Activated CD8-positive, alpha-beta T cell treated with anti-CD3 and anti-CD28 coated beads, Interleukin-2, amount 10 ng/mL, durations not matched to agents 7 days and 5 days (primary cell): ENCODE data around the gene MID2. TPM values are rescaled to one million over a fixed set of nuclear protein-coding genes. Genes with fewer than 3 reads are reported as not detected.
"Not testable (repeated sequence)": the region's sequence is repeated elsewhere in the genome, so short reads cannot be mapped to it uniquely, and the experiment has no call there.

ENCODE experiments used
- ATAC-seq: fragments of 150-1000 bp; cut with Tn5 transposase; one replicate; pipeline ENCODE4 v1.10.0; 2021; ENCODE audit warnings: moderate library complexity
- CTCF ChIA-PET: fragments of 350-600 bp; sonication (Branson Sonifier 250); formaldehyde crosslinking; loops from one replicate; lab custom pipeline; 2021; ENCODE audit warnings: antibody characterized with exemption; lab: Charles Lee
- POLR2A ChIA-PET: fragments of 350-600 bp; sonication (Branson Sonifier 250); formaldehyde crosslinking; loops from one replicate; lab custom pipeline; 2021; ENCODE audit warnings: antibody characterized with exemption; lab: Charles Lee
- DNase-seq: peaks from one replicate; pipeline ENCODE4 v3.0.0-alpha.2; 2020
- H3K27ac Mint-ChIP-seq: one replicate; pipeline ENCODE4 v1.8.0; 2021; ENCODE audit warnings: mild to moderate bottlenecking, mixed read lengths
- H3K27me3 Mint-ChIP-seq: one replicate; pipeline ENCODE4 v1.8.0; 2021; ENCODE audit warnings: low read depth, mixed read lengths
- H3K36me3 Mint-ChIP-seq: one replicate; pipeline ENCODE4 v1.8.0; 2021; ENCODE audit warnings: low read depth, mixed read lengths
- H3K4me1 Mint-ChIP-seq: one replicate; pipeline ENCODE4 v1.8.0; 2021; ENCODE audit warnings: low read depth, mixed read lengths
- H3K4me3 Mint-ChIP-seq: one replicate; pipeline ENCODE4 v1.8.0; 2021; ENCODE audit warnings: mild to moderate bottlenecking, mixed read lengths
- H3K9me3 Mint-ChIP-seq: one replicate; pipeline ENCODE4 v1.8.0; 2022; ENCODE audit warnings: mixed read lengths; ENCODE audit not compliant: insufficient read depth
- total RNA-seq, 2 experiments: library from RNA; stranded (reverse); gene quantifications; one replicate each; pipeline ENCODE4 v1.2.3, GENCODE V29; 2021

Gene MID2
- total RNA-seq, 2 experiments from 2014 or later: 1.7 to 1.8 TPM

DNA sequence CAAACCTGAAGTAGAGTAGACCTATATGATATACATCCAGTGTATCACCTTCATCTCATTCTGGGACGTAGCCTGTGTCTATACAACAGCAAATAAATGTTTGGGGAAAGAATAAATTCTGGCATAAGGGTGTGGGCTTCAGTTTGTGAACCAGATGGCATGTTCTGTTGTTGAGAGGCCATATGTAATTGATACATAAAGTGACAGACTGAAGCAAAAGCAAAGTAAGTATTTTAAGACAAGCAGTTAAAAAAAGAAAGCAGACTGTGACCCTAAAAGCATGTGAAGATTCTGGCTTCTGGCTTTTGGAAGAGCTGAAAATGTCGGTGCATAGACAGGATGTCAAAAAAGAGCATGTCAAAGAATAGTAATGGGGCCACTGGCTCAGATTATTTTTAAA, 22.9 kb downstream of the MID2 start:
- H3K27ac Mint-ChIP-seq: no peak overlapping the region
- ChIA-PET POLR2A (no interaction called here), CTCF (no interaction called here)
- H3K4me1 Mint-ChIP-seq: no peaks in the 10 kb centered on the region
- DNase-seq (no peak), ATAC-seq (no peak)
- no peak overlapping the region for H3K4me3 Mint-ChIP-seq
- H3K36me3 Mint-ChIP-seq: no peaks in the 10 kb centered on the region
- no peaks in the 10 kb centered on the region for H3K27me3 Mint-ChIP-seq
- no peaks in the 10 kb centered on the region for H3K9me3 Mint-ChIP-seq

DNA sequence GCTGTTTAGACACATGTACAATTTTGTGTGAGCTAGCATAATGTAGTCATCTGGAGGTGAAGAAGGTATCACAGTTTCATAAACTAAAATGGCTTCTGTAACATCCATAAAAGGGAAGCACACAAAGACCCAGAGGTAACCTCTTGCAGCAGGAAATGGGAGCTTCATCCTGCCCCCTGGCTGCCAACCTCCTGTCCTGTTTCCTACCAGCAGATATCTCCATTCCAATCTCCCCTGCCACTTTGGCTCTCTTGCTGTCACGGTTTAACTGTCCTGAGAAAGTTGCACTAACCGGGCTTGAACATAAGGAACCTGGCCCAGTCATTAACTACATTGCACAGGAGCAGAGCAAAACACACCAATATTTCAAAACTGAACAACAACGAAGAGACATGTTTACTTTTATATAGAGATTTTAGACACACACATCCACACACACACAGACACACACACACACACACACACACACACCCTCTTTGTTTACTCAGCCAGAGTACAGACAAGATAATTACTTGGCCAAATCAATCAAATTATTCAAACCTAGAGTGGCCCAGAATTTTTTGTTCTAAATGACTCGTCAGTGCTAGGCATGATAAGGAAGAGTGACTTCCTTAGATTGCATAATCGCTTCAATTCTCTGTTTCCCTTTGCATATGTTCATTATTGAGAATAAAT, 24.2 kb downstream of the MID2 start:
- Mint-ChIP-seq H3K36me3 (no peaks in the 10 kb centered on the region), H3K27ac (no peak overlapping the region), H3K27me3 (no peaks in the 10 kb centered on the region), H3K4me1 (no peaks in the 10 kb centered on the region), H3K4me3 (no peak overlapping the region), H3K9me3 (no peaks in the 10 kb centered on the region)
- ChIA-PET CTCF (no interaction called here), POLR2A (no interaction called here)
- DNase-seq: no peak
- ATAC-seq: no peak

DNA sequence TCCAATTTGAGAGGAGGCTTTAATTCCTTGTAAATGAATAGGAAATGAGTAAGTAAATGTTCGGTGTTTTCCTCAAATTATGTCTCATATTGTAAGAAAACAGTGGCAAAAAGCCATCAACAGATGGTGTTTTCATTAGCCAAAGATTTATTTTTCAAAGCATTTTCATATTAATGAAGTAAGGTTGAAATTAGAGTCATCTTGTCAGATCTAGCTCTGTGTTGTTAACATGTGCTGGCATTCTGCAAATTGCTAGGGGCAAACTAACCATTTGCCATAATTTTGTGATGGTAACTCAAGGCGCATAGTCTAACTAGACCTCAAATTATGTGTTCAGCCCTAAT, 24.7 kb downstream of the MID2 start:
- Mint-ChIP-seq H3K4me1 (no peaks in the 10 kb centered on the region), H3K27ac (no peak overlapping the region), H3K9me3 (no peaks in the 10 kb centered on the region), H3K4me3 (no peak overlapping the region), H3K27me3 (no peaks in the 10 kb centered on the region), H3K36me3 (no peaks in the 10 kb centered on the region)
- no peak for DNase-seq
- ATAC-seq: no peak
- ChIA-PET POLR2A (no interaction called here), CTCF (no interaction called here)

DNA sequence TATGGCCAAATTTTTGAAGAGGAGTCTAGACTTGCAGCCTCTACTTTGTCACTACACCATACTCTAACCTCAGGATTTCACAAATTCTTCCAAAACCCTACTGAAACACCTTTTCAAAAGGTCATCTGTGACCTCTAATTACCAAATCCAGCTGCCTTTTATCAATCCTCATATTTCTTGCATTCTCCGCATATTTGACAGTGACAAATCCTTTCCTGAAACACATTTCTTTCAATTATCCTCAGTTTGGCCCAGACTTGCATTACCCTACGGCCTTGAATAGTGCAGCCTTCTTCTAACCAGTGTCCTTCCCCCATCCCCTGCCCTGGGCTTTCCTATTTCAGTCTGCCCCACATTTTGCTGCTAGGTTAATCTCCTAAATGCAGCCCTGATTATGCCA, 25.5 kb downstream of the MID2 start:
- Mint-ChIP-seq H3K4me3 (no peak overlapping the region), H3K27ac (no peak overlapping the region), H3K4me1 (no peaks in the 10 kb centered on the region), H3K36me3 (no peaks in the 10 kb centered on the region), H3K27me3 (no peaks in the 10 kb centered on the region), H3K9me3 (no peaks in the 10 kb centered on the region)
- no peak for DNase-seq
- POLR2A ChIA-PET: no interaction called here
- CTCF ChIA-PET: no interaction called here
- no peak for ATAC-seq

DNA sequence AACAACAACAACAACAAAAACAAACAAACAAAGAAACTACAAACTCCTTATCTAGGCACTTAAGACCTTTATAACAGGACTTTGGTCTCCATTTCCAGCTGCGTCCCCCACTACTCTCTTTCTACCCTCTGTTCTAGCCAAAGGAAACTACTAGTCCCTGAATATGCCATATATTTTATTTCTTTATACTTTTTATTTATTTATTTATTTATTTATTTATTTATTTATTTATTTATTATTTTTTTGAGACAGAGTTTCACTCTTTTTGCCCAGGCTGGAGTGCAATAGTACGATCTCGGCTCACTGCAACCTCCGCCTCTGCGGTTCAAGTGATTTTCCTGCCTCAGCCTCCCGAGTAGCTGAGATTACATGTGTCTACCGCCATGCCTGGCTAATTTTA, 26.0 kb downstream of the MID2 start:
- H3K4me1 Mint-ChIP-seq, ATAC-seq, CTCF ChIA-PET: not testable (repeated sequence)

DNA sequence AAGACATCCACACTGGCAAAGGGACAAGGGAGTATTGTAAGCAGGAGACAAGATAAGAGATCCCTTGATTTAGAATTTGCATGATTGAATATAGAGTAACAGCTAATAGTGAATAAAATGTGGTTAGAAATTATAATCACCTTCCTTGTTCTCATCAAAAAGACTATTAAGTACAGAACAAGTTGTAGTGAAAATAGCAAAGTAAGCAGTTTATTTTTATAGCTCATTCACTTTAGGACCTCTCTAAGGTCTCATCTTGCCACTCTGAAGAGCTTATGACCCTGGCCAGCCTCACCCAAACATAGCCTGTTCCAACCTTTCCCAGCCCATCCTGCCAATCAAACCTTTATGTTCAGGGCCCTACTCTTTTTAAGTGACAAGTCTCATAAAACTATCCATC, 30.6 kb downstream of the MID2 start:
- no peaks in the 10 kb centered on the region for H3K27me3 Mint-ChIP-seq
- no peak for ATAC-seq
- ChIA-PET POLR2A (no interaction called here), CTCF (no interaction called here)
- H3K4me1 Mint-ChIP-seq: no peaks in the 10 kb centered on the region
- H3K27ac Mint-ChIP-seq: no peak overlapping the region
- H3K36me3 Mint-ChIP-seq: no peaks in the 10 kb centered on the region
- no peaks in the 10 kb centered on the region for H3K9me3 Mint-ChIP-seq
- no peak overlapping the region for H3K4me3 Mint-ChIP-seq
- no peak for DNase-seq

More for the DNA sequence above, 26.0 kb downstream of the MID2 start:
- DNase-seq, POLR2A ChIA-PET, H3K27me3 Mint-ChIP-seq, H3K4me3 Mint-ChIP-seq, H3K9me3 Mint-ChIP-seq, H3K36me3 Mint-ChIP-seq, H3K27ac Mint-ChIP-seq: not testable (repeated sequence)

DNA sequence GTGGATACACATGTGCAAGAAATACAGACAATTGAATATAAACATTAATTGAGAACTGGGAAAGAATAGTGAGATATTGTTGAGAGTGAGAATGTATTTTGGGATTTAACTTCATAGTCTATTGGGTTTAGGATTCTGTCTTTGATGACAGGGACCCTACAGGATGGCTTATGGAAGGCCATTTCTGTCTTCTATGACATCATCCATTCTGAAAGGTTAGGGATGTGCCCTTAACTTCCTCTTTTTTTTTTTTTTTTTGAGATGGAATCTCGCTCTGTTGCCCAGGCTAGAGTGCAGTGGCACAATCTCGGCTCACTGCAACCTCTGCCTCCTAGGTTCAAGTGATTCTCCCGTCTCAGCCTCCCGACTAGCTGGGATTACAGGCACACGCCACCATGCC, 31.4 kb downstream of the MID2 start:
- H3K9me3 Mint-ChIP-seq, DNase-seq, POLR2A ChIA-PET, H3K27ac Mint-ChIP-seq, H3K4me3 Mint-ChIP-seq, ATAC-seq, H3K36me3 Mint-ChIP-seq, H3K27me3 Mint-ChIP-seq, H3K4me1 Mint-ChIP-seq, CTCF ChIA-PET: not testable (repeated sequence)

DNA sequence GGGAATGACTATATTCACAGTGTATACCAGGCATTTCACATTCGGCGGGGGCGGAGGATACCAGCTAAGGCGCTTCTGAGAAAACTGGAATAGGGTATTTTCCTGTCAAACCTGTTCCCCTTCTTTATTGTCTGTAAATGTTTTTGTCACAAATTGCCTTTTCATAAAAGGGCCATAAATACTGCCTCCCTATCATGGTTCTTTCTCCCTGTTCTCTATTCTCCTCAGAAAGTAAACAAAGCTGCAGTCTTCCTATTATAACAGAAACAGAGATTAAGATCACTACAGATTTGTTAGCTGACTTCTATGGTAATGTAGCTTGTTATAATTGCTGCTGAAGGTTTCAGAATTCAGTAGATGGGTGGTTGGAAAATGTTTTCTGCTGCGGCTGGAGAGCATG, 32.2 kb downstream of the MID2 start:
- Mint-ChIP-seq H3K4me3 (no peak overlapping the region), H3K36me3 (no peaks in the 10 kb centered on the region), H3K9me3 (no peaks in the 10 kb centered on the region), H3K27ac (no peak overlapping the region), H3K27me3 (no peaks in the 10 kb centered on the region), H3K4me1 (no peaks in the 10 kb centered on the region)
- ATAC-seq (no peak), DNase-seq (no peak)
- CTCF ChIA-PET: no interaction called here
- POLR2A ChIA-PET: no interaction called here

DNA sequence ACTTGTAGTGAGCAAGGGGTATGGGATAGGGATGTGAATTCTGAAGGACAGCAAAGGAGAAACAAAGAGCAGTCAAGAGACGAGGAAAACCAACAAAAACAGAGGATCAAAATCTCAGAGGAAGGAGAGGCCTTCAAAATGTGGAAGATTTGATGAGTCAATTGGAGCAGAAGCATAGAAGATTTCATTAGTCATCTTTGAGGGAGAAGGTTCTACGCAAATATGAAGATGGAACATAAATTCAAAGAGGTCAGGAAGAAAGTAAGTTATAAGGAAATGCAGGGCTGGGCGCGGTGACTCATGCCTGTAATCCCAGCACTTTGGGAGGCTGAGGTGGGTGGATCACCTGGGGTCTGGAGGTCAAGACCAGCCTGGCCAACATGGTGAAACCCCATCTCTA, 35.4 kb downstream of the MID2 start:
- no peak overlapping the region for H3K27ac Mint-ChIP-seq
- no peak for ATAC-seq
- no peaks in the 10 kb centered on the region for H3K36me3 Mint-ChIP-seq
- no peaks in the 10 kb centered on the region for H3K9me3 Mint-ChIP-seq
- H3K4me3 Mint-ChIP-seq: no peak overlapping the region
- POLR2A ChIA-PET: no interaction called here
- H3K27me3 Mint-ChIP-seq: no peaks in the 10 kb centered on the region
- H3K4me1 Mint-ChIP-seq: no peaks in the 10 kb centered on the region
- CTCF ChIA-PET: interaction anchor here (0.6 kb wide), 1 partner anchor 33 kb away, joined by 3 read pairs; no protein-coding TSS in a partner anchor
- no peak for DNase-seq

DNA sequence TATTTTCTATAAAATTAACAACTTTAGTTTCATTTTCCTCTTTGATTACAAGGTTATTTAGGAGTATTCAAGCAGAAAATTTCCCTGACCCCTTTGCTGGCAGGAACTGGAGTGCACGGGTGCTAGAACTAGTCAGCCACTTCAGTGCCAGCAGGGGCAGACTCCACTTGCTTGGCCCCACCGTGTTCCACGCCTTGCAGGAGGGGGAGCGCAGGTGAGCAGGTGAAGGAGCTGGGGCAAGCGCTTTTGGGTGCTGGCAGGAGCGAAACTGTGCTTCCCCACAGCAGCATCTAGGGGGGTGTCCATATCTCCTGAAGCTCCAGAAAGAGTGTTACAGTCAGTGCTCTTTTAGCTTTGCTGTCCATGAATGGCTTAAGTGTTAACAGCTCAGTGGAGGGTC, 45.5 kb downstream of the MID2 start:
- no peaks in the 10 kb centered on the region for H3K4me1 Mint-ChIP-seq
- POLR2A ChIA-PET: no interaction called here
- no peak overlapping the region for H3K27ac Mint-ChIP-seq
- DNase-seq (no peak), ATAC-seq (no peak)
- no peaks in the 10 kb centered on the region for H3K36me3 Mint-ChIP-seq
- H3K9me3 Mint-ChIP-seq: no peaks in the 10 kb centered on the region
- CTCF ChIA-PET: no interaction called here
- H3K4me3 Mint-ChIP-seq: no peak overlapping the region
- H3K27me3 Mint-ChIP-seq: no peaks in the 10 kb centered on the region

DNA sequence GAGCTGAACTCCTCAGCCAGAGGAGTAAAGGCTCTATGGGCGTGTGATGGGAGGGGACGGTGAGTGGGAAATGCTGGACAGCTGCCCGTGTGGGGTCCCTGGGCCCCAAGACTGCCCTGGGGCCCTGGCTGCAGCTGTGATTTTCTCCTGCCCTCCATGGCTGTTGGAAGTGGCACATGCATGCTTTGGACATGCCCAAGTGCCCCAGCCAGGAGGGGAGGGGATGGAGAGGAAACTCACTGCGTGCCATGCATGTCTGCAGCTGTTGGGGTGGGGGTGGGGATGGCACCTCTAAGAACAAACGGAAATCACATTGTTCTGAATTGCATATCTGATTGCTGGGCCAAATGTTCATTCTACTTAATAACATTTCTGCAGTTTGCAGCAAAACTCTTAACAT, 52.4 kb downstream of the MID2 start:
- H3K27ac Mint-ChIP-seq: no peak overlapping the region
- ChIA-PET POLR2A (no interaction called here), CTCF (no interaction called here)

DNA sequence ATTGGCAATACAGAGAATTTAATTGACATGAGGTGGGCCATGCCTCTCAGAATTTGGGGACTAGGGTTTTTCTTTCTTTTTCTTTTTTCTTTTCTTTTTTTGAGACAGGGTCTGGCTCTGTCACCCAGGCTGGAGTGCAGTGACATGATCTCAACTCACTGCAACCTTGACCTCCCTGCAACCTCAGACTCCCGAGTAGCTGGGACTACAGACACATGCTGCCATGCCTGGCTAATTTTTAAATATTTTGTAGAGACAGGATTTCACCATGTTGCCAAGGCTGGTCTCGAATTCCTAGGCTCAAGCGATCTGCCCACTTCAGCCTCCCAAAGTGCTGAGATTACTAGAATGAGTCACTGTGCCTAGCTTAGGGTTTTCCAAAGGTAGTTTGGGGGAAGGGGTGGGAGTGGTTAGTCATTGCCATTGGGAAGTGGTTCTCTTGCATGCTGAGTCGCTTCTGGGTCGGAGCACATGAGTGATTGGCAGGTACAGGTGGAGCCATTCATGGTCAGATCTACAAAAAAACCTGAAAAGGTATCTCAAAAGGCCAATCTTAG, 54.5 kb downstream of the MID2 start:
- Mint-ChIP-seq H3K4me1 (no peaks in the 10 kb centered on the region), H3K27me3 (no peaks in the 10 kb centered on the region), H3K27ac (no peak overlapping the region), H3K36me3 (no peaks in the 10 kb centered on the region), H3K4me3 (no peak overlapping the region), H3K9me3 (no peaks in the 10 kb centered on the region)
- no peak for DNase-seq
- ChIA-PET POLR2A (no interaction called here), CTCF (no interaction called here)
- ATAC-seq: no peak

More for the DNA sequence above, 52.4 kb downstream of the MID2 start:
- H3K36me3 Mint-ChIP-seq: no peaks in the 10 kb centered on the region
- H3K4me3 Mint-ChIP-seq: no peak overlapping the region
- no peaks in the 10 kb centered on the region for H3K9me3 Mint-ChIP-seq
- H3K27me3 Mint-ChIP-seq: no peaks in the 10 kb centered on the region
- no peaks in the 10 kb centered on the region for H3K4me1 Mint-ChIP-seq
- DNase-seq: no peak
- ATAC-seq: no peak

DNA sequence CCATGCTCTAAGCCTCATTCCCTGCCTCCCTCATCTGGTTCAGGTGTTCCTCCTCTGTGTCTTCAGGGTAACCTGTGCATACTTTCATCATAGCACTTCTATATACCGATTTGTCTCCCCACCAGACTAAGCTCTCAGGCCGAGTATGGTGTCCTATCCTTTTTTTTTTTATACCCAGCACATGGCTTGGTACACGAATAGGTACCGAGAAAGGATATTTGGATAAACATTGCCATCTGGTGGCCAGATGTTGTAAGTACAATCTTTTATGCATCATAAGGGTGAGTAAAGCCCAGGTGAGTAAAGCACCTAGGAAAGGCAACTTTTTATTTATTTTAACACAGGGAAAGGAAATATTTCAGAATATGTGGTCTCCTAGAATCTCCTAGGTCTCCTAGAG, 68.4 kb downstream of the MID2 start:
- H3K9me3 Mint-ChIP-seq: peaks cover 3% of the 10 kb centered on the region
- no peak overlapping the region for H3K27ac Mint-ChIP-seq
- CTCF ChIA-PET: interaction anchor here (0.6 to 1.1 kb wide), 5 partner anchors 33 to 353 kb away, joined by 3 read pairs; no protein-coding TSS in a partner anchor
- no peaks in the 10 kb centered on the region for H3K27me3 Mint-ChIP-seq
- DNase-seq: peak; percentile 53
- peaks cover 3% of the 10 kb centered on the region for H3K36me3 Mint-ChIP-seq
- POLR2A ChIA-PET: interaction anchor here (0.6 kb wide), 1 partner anchor 31 kb away, joined by 4 read pairs; no protein-coding TSS in a partner anchor
- H3K4me3 Mint-ChIP-seq: no peak overlapping the region
- H3K4me1 Mint-ChIP-seq: no peaks in the 10 kb centered on the region
- ATAC-seq: peak; percentile 63
